ENCODE measurements around the gene DLG2.
"Not testable (repeated sequence)": the region's sequence is repeated elsewhere in the genome, so short reads cannot be mapped to it uniquely, and the experiment has no call there.

The DLG2 gene

GRCh38 chr11:85664615-85665481 lies 37.7 kb upstream of the DLG2 start, which contains the start of gene CREBZF:
TSS of gene CREBZF (minus strand) at chr11:85665129. CDS start at chr11:85664875, 254 bp downstream.
- TF ChIP-seq CTCF (IDR thresholded peaks at IDR 0.05; ENCODE audit: low read depth, low read length), result no peak
- H3K4me3 ChIP-seq (replicated peaks in 1 of 2; ENCODE audit: low read depth in 2 of 2, low read length in 2 of 2), result peak within 1 kb of the TSS; percentile 89 to 90
- DNase-seq (ENCODE audit: low read depth in 2 of 2), result peak; percentile 96 to 97

- peak; percentile 56 to 63 for DNase-seq (ENCODE audit: low read depth in 2 of 2)
- peak; percentile 38 for TF ChIP-seq CTCF (IDR thresholded peaks at IDR 0.05; ENCODE audit: low read depth, low read length)
- peak overlapping the region; percentile 89 to 90 for H3K4me3 ChIP-seq (replicated peaks in 1 of 2; ENCODE audit: low read depth in 2 of 2, low read length in 2 of 2)
Measured at GRCh38 chr11:85663753-85664614, 36.8 kb upstream of the DLG2 start.

- peak in 1 of 2 donors; percentile 22 for DNase-seq (ENCODE audit: low read depth in 2 of 2)
- no peak for TF ChIP-seq CTCF (IDR thresholded peaks at IDR 0.05; ENCODE audit: low read depth, low read length)
- peak overlapping the region; percentile 89 to 90 for H3K4me3 ChIP-seq (replicated peaks in 1 of 2; ENCODE audit: low read depth in 2 of 2, low read length in 2 of 2)
Measured at GRCh38 chr11:85663080-85663752, 36.1 kb upstream of the DLG2 start.

GRCh38 chr11:85661972-85662664 lies 35.0 kb upstream of the DLG2 start:
- peak in 1 of 2 donors; percentile 34 for DNase-seq (ENCODE audit: low read depth in 2 of 2)
- peak overlapping the region; percentile 89 to 90 for H3K4me3 ChIP-seq (replicated peaks in 1 of 2; ENCODE audit: low read depth in 2 of 2, low read length in 2 of 2)
- no peak for TF ChIP-seq CTCF (IDR thresholded peaks at IDR 0.05; ENCODE audit: low read depth, low read length)

GRCh38 chr11:85658180-85658579 lies 31.0 kb upstream of the DLG2 start:
- H3K4me3 ChIP-seq (replicated peaks in 1 of 2; ENCODE audit: low read depth in 2 of 2, low read length in 2 of 2), result no peak overlapping the region
- DNase-seq (ENCODE audit: low read depth in 2 of 2), result no peak
- no peak for TF ChIP-seq CTCF (IDR thresholded peaks at IDR 0.05; ENCODE audit: low read depth, low read length)

GRCh38 chr11:85656777-85657176 lies 29.6 kb upstream of the DLG2 start:
- DNase-seq (ENCODE audit: low read depth in 2 of 2), result no peak
- TF ChIP-seq CTCF (IDR thresholded peaks at IDR 0.05; ENCODE audit: low read depth, low read length), result no peak
- H3K4me3 ChIP-seq (replicated peaks in 1 of 2; ENCODE audit: low read depth in 2 of 2, low read length in 2 of 2), result no peak overlapping the region

- H3K4me3 ChIP-seq (replicated peaks in 1 of 2; ENCODE audit: low read depth in 2 of 2, low read length in 2 of 2); DNase-seq (ENCODE audit: low read depth in 2 of 2): not testable (repeated sequence)
Measured at GRCh38 chr11:85654343-85654742, 27.2 kb upstream of the DLG2 start.
